ENCODE results near the gene ALG12. TPM values are rescaled to one million over a fixed set of nuclear protein-coding genes. Genes with fewer than 3 reads are reported as not detected.
A peak's percentile ranks its signal among the peaks of the same experiment; 100 is the strongest.
"Not testable (repeated sequence)": the region's sequence is repeated elsewhere in the genome, so short reads cannot be mapped to it uniquely, and the experiment has no call there.

The ALG12 gene
- total RNA-seq, 1 donor from 2014 or later: 30.0 TPM

GRCh38 chr22:49948958-49949913, 31.0 kb upstream of the ALG12 start:
- no peaks in the 10 kb centered on the region for H3K27me3 Mint-ChIP-seq
- DNase-seq (ENCODE audit: extremely low spot score, unreplicated experiment): no peak
- H3K9me3 Mint-ChIP-seq: no peaks in the 10 kb centered on the region
- H3K4me1 Mint-ChIP-seq (ENCODE audit: unreplicated experiment): peaks cover 19% of the 10 kb centered on the region
- peak overlapping the region; percentile 85 for H3K27ac Mint-ChIP-seq
- H3K36me3 Mint-ChIP-seq: no peaks in the 10 kb centered on the region
- H3K4me3 Mint-ChIP-seq: no peak overlapping the region
- TF ChIP-seq CTCF (conservative IDR thresholded peaks at IDR 0.05): no peak

GRCh38 chr22:49948116-49948957, 30.1 kb upstream of the ALG12 start:
- no peaks in the 10 kb centered on the region for H3K27me3 Mint-ChIP-seq
- TF ChIP-seq CTCF (conservative IDR thresholded peaks at IDR 0.05): no peak

GRCh38 chr22:49947296-49947622, 29.0 kb upstream of the ALG12 start:
- peak overlapping the region; percentile 77 for H3K27ac Mint-ChIP-seq
- H3K9me3 Mint-ChIP-seq: no peaks in the 10 kb centered on the region
- no peak for TF ChIP-seq CTCF (conservative IDR thresholded peaks at IDR 0.05)
- DNase-seq (ENCODE audit: extremely low spot score, unreplicated experiment): no peak
- no peaks in the 10 kb centered on the region for H3K27me3 Mint-ChIP-seq
- no peaks in the 10 kb centered on the region for H3K36me3 Mint-ChIP-seq
- peaks cover 15% of the 10 kb centered on the region for H3K4me1 Mint-ChIP-seq (ENCODE audit: unreplicated experiment)
- no peak overlapping the region for H3K4me3 Mint-ChIP-seq

More at GRCh38 chr22:49948116-49948957, 30.1 kb upstream of the ALG12 start:
- Mint-ChIP-seq H3K4me3 (no peak overlapping the region), H3K36me3 (no peaks in the 10 kb centered on the region), H3K27ac (peak overlapping the region; percentile 79), H3K9me3 (no peaks in the 10 kb centered on the region), H3K4me1 (ENCODE audit: unreplicated experiment) (peaks cover 19% of the 10 kb centered on the region)
- no peak for DNase-seq (ENCODE audit: extremely low spot score, unreplicated experiment)

GRCh38 chr22:49946612-49947295, 28.5 kb upstream of the ALG12 start:
- TF ChIP-seq CTCF (conservative IDR thresholded peaks at IDR 0.05): no peak
- H3K4me1 Mint-ChIP-seq (ENCODE audit: unreplicated experiment): peaks cover 12% of the 10 kb centered on the region
- H3K9me3 Mint-ChIP-seq: no peaks in the 10 kb centered on the region
- peak overlapping the region; percentile 77 for H3K27ac Mint-ChIP-seq
- H3K36me3 Mint-ChIP-seq: no peaks in the 10 kb centered on the region
- no peak for DNase-seq (ENCODE audit: extremely low spot score, unreplicated experiment)
- no peak overlapping the region for H3K4me3 Mint-ChIP-seq
- no peaks in the 10 kb centered on the region for H3K27me3 Mint-ChIP-seq

GRCh38 chr22:49945042-49945794, 27.0 kb upstream of the ALG12 start:
- Mint-ChIP-seq H3K27ac (peak overlapping the region; percentile 77), H3K4me1 (ENCODE audit: unreplicated experiment) (peaks cover 12% of the 10 kb centered on the region)
- not testable (repeated sequence) for H3K4me3 Mint-ChIP-seq; H3K27me3 Mint-ChIP-seq; DNase-seq (ENCODE audit: extremely low spot score, unreplicated experiment); H3K9me3 Mint-ChIP-seq; H3K36me3 Mint-ChIP-seq
